ENCODE results near the gene TRPV6. TPM values are rescaled to one million over a fixed set of nuclear protein-coding genes. Genes with fewer than 3 reads are reported as not detected.

The TRPV6 gene
- total RNA-seq, 2 donors from 2014 or later: not detected

- Mint-ChIP-seq H3K4me3 (no peak overlapping the region), H3K27me3 (peaks cover 33% of the 10 kb centered on the region), H3K27ac (no peak overlapping the region), H3K36me3 (ENCODE audit: low read depth) (peaks cover 8% of the 10 kb centered on the region), H3K4me1 (no peaks in the 10 kb centered on the region)
- no peak for ATAC-seq
- no peaks in the 10 kb centered on the region for H3K9me3 ChIP-seq (ENCODE audit: control insufficient read depth, low read length, poor library complexity, severe bottlenecking)
- DNase-seq: no peak
These were observed 14.1 kb upstream of the TRPV6 start for GRCh38 chr7:142899661-142900060.

DNA sequence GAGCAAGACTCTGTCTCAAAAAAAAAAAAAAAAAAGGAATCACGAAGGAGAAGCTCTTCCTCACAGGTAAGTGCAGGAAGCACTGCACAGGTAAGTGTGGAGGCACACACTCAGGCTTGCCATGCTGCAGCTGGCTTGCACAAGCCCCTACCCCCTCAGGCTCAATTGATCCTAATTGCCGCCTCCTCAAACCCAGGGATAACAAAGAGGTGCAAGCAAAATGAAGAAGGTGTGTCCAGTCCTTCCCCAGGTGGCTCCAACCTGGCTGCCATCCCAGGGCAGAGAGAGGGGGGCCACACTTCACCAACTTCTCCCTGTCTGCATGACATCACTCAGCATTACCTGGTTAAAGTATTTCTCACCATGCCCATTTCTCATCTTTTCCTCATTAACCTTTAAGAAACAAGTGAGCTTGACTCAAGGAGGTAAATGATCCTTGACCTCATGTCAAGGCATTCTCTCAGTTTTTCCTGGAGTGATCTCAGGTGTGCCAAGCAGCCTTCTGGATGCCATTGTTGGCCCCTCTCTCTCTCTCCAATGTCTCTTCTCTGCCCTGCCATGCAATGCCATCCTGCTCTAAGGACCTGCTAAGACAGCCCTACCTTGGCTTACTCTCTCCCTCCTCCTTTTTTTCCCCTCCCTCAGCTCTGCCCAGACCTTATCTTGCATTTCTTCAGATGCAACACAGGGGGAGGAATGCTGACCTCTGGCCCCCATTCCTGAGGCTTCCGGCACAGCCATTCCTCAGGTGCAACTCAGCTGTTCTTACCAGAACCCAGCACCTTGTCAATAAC is 13.0 kb upstream of the TRPV6 start:
- H3K36me3 Mint-ChIP-seq (ENCODE audit: low read depth): peaks cover 8% of the 10 kb centered on the region
- H3K9me3 ChIP-seq (ENCODE audit: control insufficient read depth, low read length, poor library complexity, severe bottlenecking): no peaks in the 10 kb centered on the region
- H3K4me1 Mint-ChIP-seq: peaks cover 2% of the 10 kb centered on the region
- no peak for ATAC-seq
- H3K4me3 Mint-ChIP-seq: no peak overlapping the region
- no peak overlapping the region for H3K27ac Mint-ChIP-seq
- DNase-seq: no peak
- H3K27me3 Mint-ChIP-seq: peaks cover 33% of the 10 kb centered on the region

DNA sequence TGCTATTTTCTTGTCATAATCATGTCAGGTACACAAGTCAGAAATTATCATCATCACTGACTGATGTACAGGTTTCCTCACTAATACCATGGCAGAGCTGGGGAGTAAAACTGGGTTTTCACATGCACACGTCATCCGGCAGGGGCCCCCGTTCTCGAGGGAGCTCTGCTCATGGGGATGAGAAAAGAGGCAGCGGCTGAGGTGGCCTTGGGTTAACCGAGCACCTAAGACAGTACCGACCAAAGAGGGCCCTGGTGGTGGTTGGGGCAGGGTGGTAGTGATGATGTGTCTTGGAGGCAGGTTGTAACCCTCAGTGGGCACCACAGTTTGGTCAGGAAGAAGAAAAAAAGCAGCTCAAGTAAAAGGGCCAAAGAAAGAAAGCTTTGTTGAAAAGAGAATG is 12.1 kb upstream of the TRPV6 start:
- no peaks in the 10 kb centered on the region for H3K9me3 ChIP-seq (ENCODE audit: control insufficient read depth, low read length, poor library complexity, severe bottlenecking)
- DNase-seq (no peak), ATAC-seq (no peak)
- Mint-ChIP-seq H3K4me3 (no peak overlapping the region), H3K36me3 (ENCODE audit: low read depth) (peaks cover 6% of the 10 kb centered on the region), H3K27ac (no peak overlapping the region), H3K27me3 (peaks cover 37% of the 10 kb centered on the region), H3K4me1 (peaks cover 2% of the 10 kb centered on the region)

DNA sequence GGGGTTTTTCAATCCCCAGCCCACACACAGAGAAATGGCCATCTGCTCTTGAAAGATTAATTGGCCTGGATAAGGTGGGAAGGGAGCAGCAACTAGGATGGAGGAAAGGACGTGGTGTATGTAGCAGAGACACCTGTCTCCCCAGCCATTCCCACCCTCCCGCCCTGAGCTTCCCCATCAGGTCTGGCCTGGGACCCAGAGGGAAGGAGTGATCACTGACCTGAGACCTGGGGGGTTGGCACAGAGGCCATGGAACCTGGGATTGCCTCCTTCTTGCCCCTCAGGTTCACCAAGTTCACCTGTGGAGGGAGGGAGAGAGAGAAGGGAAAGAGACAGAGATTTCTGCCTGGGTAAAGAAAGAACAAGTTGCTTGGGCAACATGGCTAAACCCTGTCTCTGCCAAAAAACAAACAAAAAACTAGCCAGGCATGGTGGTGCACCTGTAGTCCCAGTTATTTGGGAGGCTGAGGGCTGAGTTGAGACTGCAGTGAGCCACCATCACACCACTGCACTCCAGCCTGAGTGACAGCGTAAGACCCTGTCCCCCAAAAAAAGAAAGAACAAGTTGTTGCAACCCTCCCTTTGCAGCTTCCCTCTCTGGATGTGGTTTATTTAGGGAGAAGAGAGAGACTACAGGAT is 11.3 kb upstream of the TRPV6 start:
- H3K9me3 ChIP-seq (ENCODE audit: control insufficient read depth, low read length, poor library complexity, severe bottlenecking): no peaks in the 10 kb centered on the region
- Mint-ChIP-seq H3K4me1 (peaks cover 3% of the 10 kb centered on the region), H3K27me3 (peaks cover 39% of the 10 kb centered on the region), H3K36me3 (ENCODE audit: low read depth) (peaks cover 6% of the 10 kb centered on the region), H3K27ac (no peak overlapping the region), H3K4me3 (no peak overlapping the region)
- DNase-seq (no peak), ATAC-seq (no peak)

DNA sequence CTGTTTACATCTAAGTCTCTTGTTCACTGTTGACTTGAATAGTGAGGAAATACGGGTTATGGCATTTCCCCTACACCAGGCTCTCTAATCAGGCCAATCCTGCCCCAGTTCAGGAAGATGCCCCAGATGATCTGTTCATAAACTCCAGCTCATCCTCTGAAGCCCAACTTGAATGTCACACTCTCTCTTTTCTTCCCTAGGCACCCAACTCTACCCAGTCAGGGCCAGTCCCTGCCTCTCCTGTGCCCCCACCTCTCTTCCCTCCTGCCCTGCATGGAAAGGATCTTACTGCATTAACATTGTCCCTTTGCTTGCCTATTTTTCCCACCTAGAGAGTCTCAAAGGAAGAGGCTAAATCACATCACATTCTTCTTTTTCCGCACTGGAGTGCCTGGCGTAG is 10.6 kb upstream of the TRPV6 start:
- Mint-ChIP-seq H3K27me3 (peaks cover 43% of the 10 kb centered on the region), H3K36me3 (ENCODE audit: low read depth) (peaks cover 6% of the 10 kb centered on the region), H3K4me1 (peaks cover 5% of the 10 kb centered on the region), H3K4me3 (no peak overlapping the region), H3K27ac (no peak overlapping the region)
- H3K9me3 ChIP-seq (ENCODE audit: control insufficient read depth, low read length, poor library complexity, severe bottlenecking): no peaks in the 10 kb centered on the region
- no peak for DNase-seq
- ATAC-seq: no peak

- no peak for ATAC-seq
These were observed 9.5 kb upstream of the TRPV6 start for GRCh38 chr7:142894985-142895593.

GRCh38 chr7:142894112-142894984 is 8.8 kb upstream of the TRPV6 start:
- no peak for DNase-seq
- Mint-ChIP-seq H3K4me3 (no peak overlapping the region), H3K36me3 (ENCODE audit: low read depth) (peaks cover 6% of the 10 kb centered on the region), H3K27me3 (peaks cover 55% of the 10 kb centered on the region), H3K27ac (no peak overlapping the region), H3K4me1 (peaks cover 13% of the 10 kb centered on the region)
- H3K9me3 ChIP-seq (ENCODE audit: control insufficient read depth, low read length, poor library complexity, severe bottlenecking): no peaks in the 10 kb centered on the region
- no peak for ATAC-seq

More at GRCh38 chr7:142894985-142895593, 9.5 kb upstream of the TRPV6 start:
- Mint-ChIP-seq H3K36me3 (ENCODE audit: low read depth) (peaks cover 6% of the 10 kb centered on the region), H3K4me1 (peaks cover 9% of the 10 kb centered on the region), H3K27ac (no peak overlapping the region), H3K4me3 (no peak overlapping the region), H3K27me3 (peaks cover 49% of the 10 kb centered on the region)
- no peak for DNase-seq
- no peaks in the 10 kb centered on the region for H3K9me3 ChIP-seq (ENCODE audit: control insufficient read depth, low read length, poor library complexity, severe bottlenecking)

GRCh38 chr7:142892951-142893350 is 7.4 kb upstream of the TRPV6 start:
- Mint-ChIP-seq H3K36me3 (ENCODE audit: low read depth) (peaks cover 2% of the 10 kb centered on the region), H3K4me1 (peaks cover 14% of the 10 kb centered on the region), H3K27ac (no peak overlapping the region), H3K4me3 (no peak overlapping the region), H3K27me3 (peaks cover 52% of the 10 kb centered on the region)
- DNase-seq: no peak
- ATAC-seq: no peak
- no peaks in the 10 kb centered on the region for H3K9me3 ChIP-seq (ENCODE audit: control insufficient read depth, low read length, poor library complexity, severe bottlenecking)

- Mint-ChIP-seq H3K4me3 (no peak overlapping the region), H3K36me3 (ENCODE audit: low read depth) (peaks cover 3% of the 10 kb centered on the region), H3K27me3 (peaks cover 51% of the 10 kb centered on the region)
These were observed 6.0 kb upstream of the TRPV6 start for GRCh38 chr7:142891490-142892082.

DNA sequence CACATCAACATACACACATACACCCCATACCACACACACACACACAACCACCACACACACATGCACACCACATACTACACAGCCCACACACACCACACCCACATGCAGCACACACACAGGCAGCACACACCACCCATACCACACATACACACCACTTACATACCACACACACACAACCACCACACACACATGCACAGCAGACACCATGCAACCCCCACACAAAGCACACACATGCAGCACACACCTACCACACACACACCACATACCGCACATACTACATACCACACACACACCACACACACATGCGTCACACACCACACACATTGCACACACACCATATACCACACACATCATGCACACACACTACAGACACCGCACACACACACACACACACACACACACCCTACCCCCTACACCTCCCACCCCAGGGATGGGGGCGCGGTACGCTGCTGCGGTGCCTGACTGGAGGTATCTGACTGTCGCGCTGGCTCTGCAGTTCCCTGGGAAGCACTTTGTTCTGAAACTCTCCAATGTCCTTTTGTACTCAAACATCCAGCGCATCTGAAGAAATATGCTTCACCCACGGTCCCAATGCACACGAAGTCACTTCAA is 5.4 kb upstream of the TRPV6 start:
- Mint-ChIP-seq H3K36me3 (ENCODE audit: low read depth) (peaks cover 3% of the 10 kb centered on the region), H3K4me1 (peaks cover 19% of the 10 kb centered on the region), H3K27me3 (peaks cover 48% of the 10 kb centered on the region), H3K4me3 (no peak overlapping the region), H3K27ac (no peak overlapping the region)
- ATAC-seq (no peak), DNase-seq (no peak)
- no peaks in the 10 kb centered on the region for H3K9me3 ChIP-seq (ENCODE audit: control insufficient read depth, low read length, poor library complexity, severe bottlenecking)

More at GRCh38 chr7:142891490-142892082, 6.0 kb upstream of the TRPV6 start:
- ATAC-seq (no peak), DNase-seq (no peak)
- H3K4me1 Mint-ChIP-seq: peaks cover 19% of the 10 kb centered on the region
- no peaks in the 10 kb centered on the region for H3K9me3 ChIP-seq (ENCODE audit: control insufficient read depth, low read length, poor library complexity, severe bottlenecking)
- no peak overlapping the region for H3K27ac Mint-ChIP-seq

DNA sequence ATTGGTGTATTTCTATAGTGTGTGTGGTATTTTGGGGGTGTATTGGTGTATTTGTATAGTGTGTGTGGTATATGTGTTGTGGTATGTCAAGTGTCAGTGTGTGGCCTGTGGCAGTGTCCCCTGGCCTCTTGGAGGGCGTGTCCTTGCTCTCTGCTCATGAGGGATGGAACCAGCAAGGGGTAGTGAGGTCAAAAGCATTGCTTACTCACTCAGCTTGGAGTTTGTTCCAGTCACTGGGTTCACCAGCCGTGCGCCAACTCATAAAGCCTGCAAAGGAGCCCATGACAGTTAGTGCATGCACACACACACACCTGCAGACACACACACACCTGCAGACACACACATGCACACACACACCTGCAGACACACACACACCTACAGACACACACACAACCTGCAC is 4.3 kb upstream of the TRPV6 start:
- ATAC-seq (no peak), DNase-seq (no peak)

GRCh38 chr7:142887282-142888015 is 1.9 kb upstream of the TRPV6 start:
- Mint-ChIP-seq H3K4me3 (no peak overlapping the region), H3K4me1 (peaks cover 17% of the 10 kb centered on the region), H3K27ac (no peak overlapping the region), H3K36me3 (ENCODE audit: low read depth) (peaks cover 3% of the 10 kb centered on the region), H3K27me3 (peaks cover 67% of the 10 kb centered on the region)
- no peak for ATAC-seq
- no peak for DNase-seq
- H3K9me3 ChIP-seq (ENCODE audit: control insufficient read depth, low read length, poor library complexity, severe bottlenecking): no peaks in the 10 kb centered on the region

More for the DNA sequence above, 4.3 kb upstream of the TRPV6 start:
- H3K9me3 ChIP-seq (ENCODE audit: control insufficient read depth, low read length, poor library complexity, severe bottlenecking): no peaks in the 10 kb centered on the region
- H3K27ac Mint-ChIP-seq: no peak overlapping the region
- no peak overlapping the region for H3K4me3 Mint-ChIP-seq
- peaks cover 3% of the 10 kb centered on the region for H3K36me3 Mint-ChIP-seq (ENCODE audit: low read depth)
- peaks cover 19% of the 10 kb centered on the region for H3K4me1 Mint-ChIP-seq
- H3K27me3 Mint-ChIP-seq: peaks cover 51% of the 10 kb centered on the region

All from T-helper 17 cell (primary cell).